ENCODE measurements around the gene PTGDR2. TPM values are rescaled to one million over a fixed set of nuclear protein-coding genes. Genes with fewer than 3 reads are reported as not detected.

PTGDR2 gene
- total RNA-seq, 4 donors from 2014 or later: 0.11 TPM; not detected in 3

- H3K27ac ChIP-seq: no peak overlapping the region
- TF ChIP-seq CTCF (IDR thresholded peaks at IDR 0.05): no peak
- no peak for TF ChIP-seq POLR2A (IDR thresholded peaks at IDR 0.05)
- DNase-seq: no peak
- WGBS, 2 donors: 95 to 100% methylated on average over 2 to 6 of the region's 6 CpGs
- no peaks in the 10 kb centered on the region for H3K36me3 ChIP-seq
- H3K4me3 ChIP-seq (replicated peaks in 1 of 3): no peak overlapping the region
- intact Hi-C loops (cut with DNase I): no loop called here
- no peaks in the 10 kb centered on the region for H3K27me3 ChIP-seq
- H3K4me1 ChIP-seq: peaks cover 0 to 15% of the 10 kb centered on the region in 2 donors
- H3K9me3 ChIP-seq: no peaks in the 10 kb centered on the region
These were observed 16.6 kb upstream of the PTGDR2 start for GRCh38 chr11:60872124-60872960.

GRCh38 chr11:60871378-60872061 is 15.8 kb upstream of the PTGDR2 start:
- H3K27me3 ChIP-seq: no peaks in the 10 kb centered on the region
- WGBS, 2 donors: 34 to 48% methylated on average over 2 to 4 of the region's 7 CpGs
- TF ChIP-seq CTCF (IDR thresholded peaks at IDR 0.05) (peak in 4 of 6 experiments; percentile 33 to 59 (median 44)), POLR2A (IDR thresholded peaks at IDR 0.05) (no peak)
- H3K4me3 ChIP-seq (replicated peaks in 1 of 3): no peak overlapping the region
- DNase-seq: peak; percentile 82 to 85
- H3K36me3 ChIP-seq: no peaks in the 10 kb centered on the region
- no peaks in the 10 kb centered on the region for H3K9me3 ChIP-seq
- H3K27ac ChIP-seq: peak overlapping the region in 1 of 3 donors; percentile 13
- intact Hi-C loops (cut with DNase I): no loop called here
- H3K4me1 ChIP-seq: peaks cover 0 to 21% of the 10 kb centered on the region in 2 donors

- Histone ChIP-seq H3K27me3 (no peaks in the 10 kb centered on the region), H3K27ac (peak overlapping the region in 1 of 3 donors; percentile 13), H3K9me3 (no peaks in the 10 kb centered on the region), H3K36me3 (no peaks in the 10 kb centered on the region), H3K4me3 (replicated peaks in 1 of 3) (no peak overlapping the region), H3K4me1 (peaks cover 0 to 21% of the 10 kb centered on the region in 2 donors)
- TF ChIP-seq CTCF (IDR thresholded peaks at IDR 0.05) (no peak), POLR2A (IDR thresholded peaks at IDR 0.05) (no peak)
- intact Hi-C loops (cut with DNase I): no loop called here
- no peak for DNase-seq
- WGBS, 2 donors: 64 to 78% methylated on average over 9 to 10 of the region's 13 CpGs
These were observed 15.1 kb upstream of the PTGDR2 start for GRCh38 chr11:60870733-60871377.

GRCh38 chr11:60870276-60870675 is 14.5 kb upstream of the PTGDR2 start:
- no peak overlapping the region for H3K4me3 ChIP-seq (replicated peaks in 1 of 3)

More at GRCh38 chr11:60870276-60870675, 14.5 kb upstream of the PTGDR2 start:
- intact Hi-C loops (cut with DNase I): no loop called here
- DNase-seq: no peak
- Histone ChIP-seq H3K27me3 (no peaks in the 10 kb centered on the region), H3K36me3 (no peaks in the 10 kb centered on the region), H3K4me1 (peaks cover 0 to 21% of the 10 kb centered on the region in 2 donors), H3K27ac (no peak overlapping the region), H3K9me3 (no peaks in the 10 kb centered on the region)
- TF ChIP-seq CTCF (IDR thresholded peaks at IDR 0.05) (no peak), POLR2A (IDR thresholded peaks at IDR 0.05) (no peak)
- WGBS, 2 donors: 63 to 70% methylated on average over 3 of the region's 3 CpGs

All from thyroid gland (tissue), 4 donors.